HFFc6 (cell line): ENCODE data around the gene SARNP. TPM values are rescaled to one million over a fixed set of nuclear protein-coding genes. Genes with fewer than 3 reads are reported as not detected.

Source experiments
- DNase-seq: peaks from one replicate; pipeline ENCODE4 v3.0.0-alpha.2; 2018
- H3K27ac Mint-ChIP-seq: 2 replicates; pipeline ENCODE4 v1.8.0; 2020; ENCODE audit warnings: mild to moderate bottlenecking, mixed read lengths
- H3K27me3 Mint-ChIP-seq: 2 replicates; pipeline ENCODE4 v1.8.0; 2021; ENCODE audit warnings: mild to moderate bottlenecking, moderate library complexity, mixed read lengths; ENCODE audit not compliant: insufficient read depth
- H3K36me3 Mint-ChIP-seq: 2 replicates; pipeline ENCODE4 v1.8.0; 2021; ENCODE audit warnings: low read depth, mixed read lengths
- H3K4me1 Mint-ChIP-seq: 2 replicates; pipeline ENCODE4 v1.8.0; 2020; ENCODE audit warnings: low read depth, mixed read lengths
- H3K4me3 Mint-ChIP-seq: 2 replicates; pipeline ENCODE4 v1.8.0; 2020; ENCODE audit warnings: mild to moderate bottlenecking, moderate library complexity, mixed read lengths
- H3K9me3 Mint-ChIP-seq: 2 replicates; pipeline ENCODE4 v1.8.0; 2020; ENCODE audit warnings: mild to moderate bottlenecking, mixed read lengths
- CTCF ChIP-seq: fragments of 200-600 bp; sonication (generic); IDR thresholded peaks from 2 replicates; pipeline ENCODE4 v1.5.0; 2021; ENCODE audit warnings: antibody characterized with exemption, mild to moderate bottlenecking
- total RNA-seq, 6 experiments: library from RNA; stranded (reverse); fragmentation: NEBNext Ultra II Directional; extraction: Animal tissue kit (Norgen Biotek cat#: 25700); gene quantifications; 2 replicates in 1 of 6; 3 replicates in 5 of 6; pipeline ENCODE4 v1.2.3, GENCODE V29; 2021

SARNP gene
- total RNA-seq, 6 experiments from 2014 or later: 68.9 to 85.5 (median 78.4) TPM

DNA sequence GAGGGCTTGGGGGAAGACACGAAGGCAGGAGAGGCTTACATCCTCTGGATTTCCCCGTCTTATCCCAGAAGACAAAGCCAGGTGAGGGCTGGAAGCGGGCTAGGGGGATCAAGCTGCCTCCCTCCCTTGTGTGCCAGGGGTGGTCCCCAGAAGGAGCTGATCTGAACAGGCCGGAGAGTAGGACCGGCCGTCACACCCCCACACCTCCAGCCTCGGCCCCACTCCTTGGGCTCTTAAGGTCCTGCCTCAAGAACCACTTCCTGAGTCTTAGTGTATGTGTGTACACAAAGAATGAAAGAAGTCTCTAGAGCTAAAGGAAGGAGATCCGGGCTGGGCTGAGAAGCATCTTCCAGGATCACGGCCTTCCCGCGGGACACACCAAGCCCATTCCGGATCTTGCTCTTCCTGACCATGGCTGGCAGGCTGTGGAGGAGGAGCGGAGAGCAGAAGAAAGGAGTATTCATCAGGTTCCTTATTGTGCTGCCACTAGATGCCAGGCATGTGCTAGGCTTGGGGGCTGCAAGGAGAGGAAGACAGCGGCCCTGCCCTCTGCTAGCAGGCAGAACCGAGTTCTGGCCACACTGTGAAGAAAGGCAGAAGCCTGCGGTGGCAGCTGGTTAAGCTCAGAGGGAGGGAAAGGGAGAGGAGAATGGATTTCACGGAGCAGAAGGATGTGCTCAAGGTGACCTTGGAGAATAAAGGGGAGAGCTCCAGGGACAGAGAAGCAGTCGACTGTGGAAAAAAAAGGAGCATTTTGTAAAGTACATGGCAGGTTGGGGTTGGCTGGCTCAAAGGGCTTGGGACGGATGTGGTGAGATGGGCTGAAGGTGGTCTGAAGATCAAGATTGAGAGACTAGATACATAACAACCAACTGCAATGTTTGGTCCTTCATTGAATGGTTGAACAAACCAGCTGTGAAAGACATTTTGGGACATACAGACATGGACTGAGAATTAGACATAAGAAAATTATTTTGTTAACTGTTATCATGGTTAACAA lies 87.4 kb downstream of the SARNP start:
- Mint-ChIP-seq H3K9me3 (no peaks in the 10 kb centered on the region), H3K36me3 (peaks cover 25% of the 10 kb centered on the region), H3K4me3 (peak overlapping the region; percentile 93), H3K4me1 (peaks cover 43% of the 10 kb centered on the region), H3K27ac (peak overlapping the region; percentile 98), H3K27me3 (peaks cover 6% of the 10 kb centered on the region)
- DNase-seq: peak; percentile 64
- TF ChIP-seq CTCF: no peak

DNA sequence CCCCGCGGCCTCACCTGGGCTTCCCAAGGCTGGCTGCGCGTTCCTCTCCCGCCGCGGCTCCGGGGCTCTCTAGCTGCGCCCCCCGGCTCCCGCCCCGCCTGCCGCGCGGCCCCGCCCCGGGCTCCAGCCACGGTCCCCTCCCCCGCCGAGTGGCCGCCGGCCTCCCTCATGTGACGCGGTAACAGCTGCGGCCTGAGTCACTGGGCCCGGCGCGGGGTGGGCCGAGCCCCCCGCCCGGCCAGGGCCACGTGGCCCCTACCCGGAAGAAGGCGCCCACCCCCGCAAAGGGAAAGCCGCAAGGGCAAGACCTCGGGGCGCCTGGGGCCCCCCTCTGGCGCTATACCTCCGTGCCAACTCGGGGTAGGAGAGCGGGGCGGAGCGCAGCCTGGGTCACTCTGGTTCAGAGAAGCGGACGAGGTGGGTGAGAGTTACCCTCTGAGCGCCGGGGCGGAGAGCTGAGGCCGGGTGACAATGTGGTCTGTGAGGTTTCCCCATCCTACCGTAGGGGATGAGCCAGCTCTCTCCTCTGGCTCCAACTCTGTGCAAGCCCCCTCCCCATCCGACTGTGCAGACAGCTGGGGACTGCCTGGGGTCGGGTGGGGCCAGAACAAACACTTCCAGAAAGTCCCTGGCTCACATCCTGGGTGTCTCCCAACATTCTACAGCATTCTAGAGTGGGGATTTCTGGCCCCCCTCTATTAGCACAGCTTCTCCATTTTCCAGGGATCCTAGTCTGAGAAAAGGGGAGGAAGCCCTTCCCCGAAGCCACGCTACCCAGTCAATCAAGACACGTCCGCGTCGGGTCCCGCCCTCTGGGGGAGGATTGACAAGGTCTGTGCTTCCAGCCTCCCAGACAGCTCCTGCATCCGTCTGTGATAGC lies 88.3 kb downstream of the SARNP start, which contains the start of gene CD63:
Gene CD63 (minus strand): TSS at position 71 of the 880 bp plus-strand sequence. CDS start 668 bp downstream, outside the sequence.
- peaks cover 6% of the 10 kb centered on the region for H3K27me3 Mint-ChIP-seq
- no peaks in the 10 kb centered on the region for H3K9me3 Mint-ChIP-seq
- no peak; the same call in none of the 2 replicates for TF ChIP-seq CTCF
- peak; percentile 90 for DNase-seq
- H3K36me3 Mint-ChIP-seq: peaks cover 33% of the 10 kb centered on the region
- peak within 1 kb of the TSS; percentile 93 for H3K4me3 Mint-ChIP-seq
- H3K4me1 Mint-ChIP-seq: peaks cover 52% of the 10 kb centered on the region
- peak within 1 kb of the TSS; percentile 98 for H3K27ac Mint-ChIP-seq

GRCh38 chr12:55728186-55728938 lies 89.2 kb downstream of the SARNP start:
- Mint-ChIP-seq H3K27me3 (peaks cover 11% of the 10 kb centered on the region), H3K9me3 (no peaks in the 10 kb centered on the region), H3K4me1 (peaks cover 58% of the 10 kb centered on the region), H3K4me3 (peak overlapping the region; percentile 93), H3K27ac (peak overlapping the region; percentile 98), H3K36me3 (peaks cover 39% of the 10 kb centered on the region)
- peak; percentile 20; the same call in 1 of the 2 replicates for TF ChIP-seq CTCF
- peak; percentile 27 for DNase-seq

DNA sequence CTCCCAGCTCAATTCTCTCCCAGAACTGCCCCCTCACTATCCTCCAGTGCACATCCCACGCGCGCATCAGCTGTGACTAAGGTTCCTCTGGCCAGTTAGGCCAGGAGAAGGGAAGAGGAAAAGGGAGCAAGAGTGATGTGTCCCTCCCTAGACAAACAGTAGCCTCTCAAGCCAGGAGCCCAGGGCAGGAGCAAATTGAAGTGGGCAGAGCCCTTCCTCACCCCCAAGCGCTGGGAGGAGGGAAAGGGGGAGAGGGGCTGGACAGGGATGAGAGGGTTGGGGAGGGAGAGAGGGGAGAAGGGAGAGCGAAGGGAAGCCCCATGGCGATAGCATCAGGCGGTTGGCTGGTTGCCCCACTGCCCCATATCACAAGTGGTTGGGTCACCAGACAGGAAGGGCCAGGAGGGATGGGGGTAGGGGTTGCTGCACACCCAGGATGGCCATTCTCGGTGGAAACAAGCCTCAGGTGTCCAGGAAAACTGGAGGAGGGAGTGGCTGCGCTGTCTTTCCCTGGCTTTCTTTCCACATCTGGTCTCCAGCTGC lies 89.8 kb downstream of the SARNP start:
- TF ChIP-seq CTCF: no peak
- Mint-ChIP-seq H3K4me1 (peaks cover 62% of the 10 kb centered on the region), H3K4me3 (peak overlapping the region; percentile 93), H3K27me3 (peaks cover 11% of the 10 kb centered on the region), H3K36me3 (peaks cover 43% of the 10 kb centered on the region), H3K27ac (peak overlapping the region; percentile 90), H3K9me3 (no peaks in the 10 kb centered on the region)
- DNase-seq: peak; percentile 66
